HG03064 (cell line): ENCODE results near the gene TBCEL.
"Not testable (repeated sequence)": the region's sequence is repeated elsewhere in the genome, so short reads cannot be mapped to it uniquely, and the experiment has no call there.

Source experiments
- ATAC-seq: cut with Tn5 transposase; IDR thresholded peaks from one replicate; pipeline ENCODE4 v1.9.1; 2021; ENCODE audit warnings: low read depth; ENCODE audit not compliant: unreplicated experiment

TBCEL gene

GRCh38 chr11:121104312-121104762 is 80.4 kb downstream of the TBCEL start:
- no peak for ATAC-seq

- no peak for ATAC-seq
Measured at GRCh38 chr11:121105063-121105480, 81.2 kb downstream of the TBCEL start.

- no peak for ATAC-seq
Measured at GRCh38 chr11:121105481-121106195, 81.7 kb downstream of the TBCEL start.

- no peak for ATAC-seq
Measured at GRCh38 chr11:121106812-121107211, 82.9 kb downstream of the TBCEL start.

GRCh38 chr11:121108413-121108812 is 84.5 kb downstream of the TBCEL start:
- no peak for ATAC-seq

GRCh38 chr11:121109471-121109870 is 85.6 kb downstream of the TBCEL start:
- ATAC-seq = no peak

GRCh38 chr11:121109916-121110586 is 86.1 kb downstream of the TBCEL start:
- no peak for ATAC-seq

GRCh38 chr11:121110871-121111724 is 87.2 kb downstream of the TBCEL start:
- ATAC-seq = no peak

- no peak for ATAC-seq
Measured at GRCh38 chr11:121112498-121113455, 88.9 kb downstream of the TBCEL start.

GRCh38 chr11:121113611-121114010 is 89.7 kb downstream of the TBCEL start:
- no peak for ATAC-seq

GRCh38 chr11:121115024-121115423 is 91.1 kb downstream of the TBCEL start:
- ATAC-seq = not testable (repeated sequence)

GRCh38 chr11:121117788-121118187 is 93.9 kb downstream of the TBCEL start:
- no peak for ATAC-seq

- no peak for ATAC-seq
Measured at GRCh38 chr11:121119440-121119839, 95.5 kb downstream of the TBCEL start.

GRCh38 chr11:121122328-121122727 is 98.4 kb downstream of the TBCEL start:
- ATAC-seq = no peak

GRCh38 chr11:121123496-121124069 is 99.7 kb downstream of the TBCEL start:
- no peak for ATAC-seq

GRCh38 chr11:121127809-121128208 is 103.9 kb downstream of the TBCEL start:
- no peak for ATAC-seq

- no peak for ATAC-seq
Measured at GRCh38 chr11:121129362-121130340, 105.7 kb downstream of the TBCEL start.

- no peak for ATAC-seq
Measured at GRCh38 chr11:121131656-121132055, 107.8 kb downstream of the TBCEL start.
